ENCODE results near the gene PCSK2. TPM values are rescaled to one million over a fixed set of nuclear protein-coding genes. Genes with fewer than 3 reads are reported as not detected.
A peak's percentile ranks its signal among the peaks of the same experiment; 100 is the strongest.

Gene PCSK2
- total and polyA plus RNA-seq, 2 experiments from 2014 or later = 1.3 to 3.8 TPM

DNA sequence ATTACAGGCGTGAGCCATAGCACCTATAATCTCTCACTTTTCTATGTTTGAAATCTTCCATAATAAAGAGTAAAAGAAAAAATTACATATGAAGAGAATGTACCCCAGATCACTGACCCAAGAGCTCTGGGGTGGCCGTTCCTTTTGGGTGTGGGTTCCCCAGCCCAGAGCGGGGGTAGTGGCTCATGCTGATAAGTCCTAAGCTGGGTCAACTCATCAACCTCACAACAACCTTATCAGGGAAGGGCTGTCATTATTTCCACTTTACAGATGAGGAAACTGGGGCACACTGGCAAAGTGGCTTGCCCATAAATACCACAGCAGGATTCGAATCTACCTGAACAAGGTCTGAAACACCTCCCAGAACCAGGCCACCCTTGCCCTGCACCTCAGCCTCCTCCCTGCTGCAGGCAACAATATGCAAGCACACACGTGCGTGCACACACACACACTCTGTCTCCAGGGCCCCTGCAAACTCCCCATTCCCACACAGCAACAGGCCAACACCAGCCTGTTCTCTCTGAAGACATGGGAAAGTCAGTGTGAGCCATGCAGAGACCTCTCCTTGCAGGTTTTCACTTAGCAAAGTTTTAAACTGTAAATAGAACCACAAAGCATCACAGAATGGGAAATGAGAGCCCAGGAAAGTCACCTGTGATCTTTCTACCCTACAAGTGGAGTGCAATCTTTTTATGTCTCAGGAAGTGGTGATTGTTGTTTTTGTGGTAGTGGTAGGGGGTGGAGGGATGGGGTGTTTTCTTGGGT is 276.6 kb downstream of the PCSK2 start:
- no peak overlapping the region for H2AFZ ChIP-seq
- DNase-seq (ENCODE audit: low spot score) = no peak
- no peaks in the 10 kb centered on the region for H3K9me3 ChIP-seq (ENCODE audit: low read depth)
- TF ChIP-seq EZH2 (IDR thresholded peaks at IDR 0.05; ENCODE audit: borderline replicate concordance) = no peak
- TF ChIP-seq, protein P1, sequence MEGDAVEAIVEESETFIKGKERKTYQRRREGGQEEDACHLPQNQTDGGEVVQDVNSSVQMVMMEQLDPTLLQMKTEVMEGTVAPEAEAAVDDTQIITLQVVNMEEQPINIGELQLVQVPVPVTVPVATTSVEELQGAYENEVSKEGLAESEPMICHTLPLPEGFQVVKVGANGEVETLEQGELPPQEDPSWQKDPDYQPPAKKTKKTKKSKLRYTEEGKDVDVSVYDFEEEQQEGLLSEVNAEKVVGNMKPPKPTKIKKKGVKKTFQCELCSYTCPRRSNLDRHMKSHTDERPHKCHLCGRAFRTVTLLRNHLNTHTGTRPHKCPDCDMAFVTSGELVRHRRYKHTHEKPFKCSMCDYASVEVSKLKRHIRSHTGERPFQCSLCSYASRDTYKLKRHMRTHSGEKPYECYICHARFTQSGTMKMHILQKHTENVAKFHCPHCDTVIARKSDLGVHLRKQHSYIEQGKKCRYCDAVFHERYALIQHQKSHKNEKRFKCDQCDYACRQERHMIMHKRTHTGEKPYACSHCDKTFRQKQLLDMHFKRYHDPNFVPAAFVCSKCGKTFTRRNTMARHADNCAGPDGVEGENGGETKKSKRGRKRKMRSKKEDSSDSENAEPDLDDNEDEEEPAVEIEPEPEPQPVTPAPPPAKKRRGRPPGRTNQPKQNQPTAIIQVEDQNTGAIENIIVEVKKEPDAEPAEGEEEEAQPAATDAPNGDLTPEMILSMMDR (IDR thresholded peaks at IDR 0.05; ENCODE audit: poor library complexity) = no peak
- no peak for TF ChIP-seq EZH2phosphoT487 (IDR thresholded peaks at IDR 0.05; ENCODE audit: low read depth, severe bottlenecking, unreplicated experiment)
- no peaks in the 10 kb centered on the region for H3K79me2 ChIP-seq
- no peaks in the 10 kb centered on the region for H4K20me1 ChIP-seq (ENCODE audit: insufficient read depth, poor library complexity, severe bottlenecking)
- H3K9me2 ChIP-seq (replicated peaks; ENCODE audit: insufficient read depth) = no peaks in the 10 kb centered on the region
- no peaks in the 10 kb centered on the region for H3K4me1 ChIP-seq (ENCODE audit: insufficient read depth)
- H3K4me3 ChIP-seq = no peak overlapping the region
- H3K36me3 ChIP-seq (replicated peaks; ENCODE audit: insufficient read depth, low read depth) = no peaks in the 10 kb centered on the region
- H3K27ac ChIP-seq = no peak overlapping the region
- 80% methylated on average over 6 of the region's 6 CpGs for WGBS (ENCODE audit: low lambda C conversion rate, missing lambda C conversion rate)
- H3K4me2 ChIP-seq = no peak overlapping the region
- H3K27me3 ChIP-seq = no peaks in the 10 kb centered on the region

DNA sequence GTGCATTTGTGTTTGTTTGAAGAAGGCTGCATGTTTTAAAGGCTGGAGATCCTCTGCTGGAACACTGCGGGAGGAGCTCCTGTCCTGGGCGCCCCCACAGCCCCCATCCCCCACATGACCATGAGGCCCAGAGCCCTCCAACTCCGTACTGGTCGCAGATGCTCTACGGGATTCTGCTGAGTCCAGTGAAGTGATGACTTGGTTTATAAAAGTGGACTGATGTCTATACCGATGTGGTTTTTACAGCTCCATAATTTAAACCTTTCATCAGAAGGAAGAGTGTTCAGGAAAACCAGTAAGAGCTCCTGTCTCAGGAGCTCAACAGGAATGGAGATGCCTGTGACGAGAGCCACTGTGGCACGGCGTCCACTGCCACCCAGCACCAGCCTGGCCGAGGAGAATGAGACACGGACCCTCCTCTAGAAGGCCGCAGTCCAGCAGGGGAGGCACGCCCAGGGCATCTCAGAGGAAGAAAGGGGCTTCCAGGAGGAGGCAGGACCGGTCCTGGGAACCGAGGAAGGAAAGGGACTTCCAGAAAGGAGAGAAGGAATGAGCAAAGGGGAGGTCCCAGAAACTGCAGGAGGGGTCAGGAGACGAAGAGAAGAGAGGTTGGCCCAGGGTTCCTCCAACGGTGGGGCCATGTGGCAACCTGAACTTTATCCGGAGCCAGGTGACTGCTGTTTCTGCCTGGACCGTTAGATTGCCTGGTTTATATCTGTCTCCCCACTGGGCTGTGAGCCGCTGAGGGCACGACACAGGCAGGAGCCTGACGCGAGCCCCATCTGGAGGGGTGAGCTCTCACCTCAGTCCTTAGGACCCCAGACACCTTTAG is 277.4 kb downstream of the PCSK2 start:
- Histone ChIP-seq H3K9me2 (replicated peaks; ENCODE audit: insufficient read depth) (no peaks in the 10 kb centered on the region), H2AFZ (no peak overlapping the region), H3K79me2 (no peaks in the 10 kb centered on the region), H3K27me3 (no peaks in the 10 kb centered on the region), H3K36me3 (replicated peaks; ENCODE audit: insufficient read depth, low read depth) (no peaks in the 10 kb centered on the region), H3K27ac (no peak overlapping the region), H3K4me1 (ENCODE audit: insufficient read depth) (no peaks in the 10 kb centered on the region), H3K9me3 (ENCODE audit: low read depth) (no peaks in the 10 kb centered on the region), H3K4me3 (no peak overlapping the region), H4K20me1 (ENCODE audit: insufficient read depth, poor library complexity, severe bottlenecking) (no peaks in the 10 kb centered on the region), H3K4me2 (peak overlapping the region; percentile 90)
- TF ChIP-seq, protein P1 (IDR thresholded peaks at IDR 0.05; ENCODE audit: poor library complexity) = no peak
- TF ChIP-seq EZH2 (IDR thresholded peaks at IDR 0.05; ENCODE audit: borderline replicate concordance) = no peak
- TF ChIP-seq EZH2phosphoT487 (IDR thresholded peaks at IDR 0.05; ENCODE audit: low read depth, severe bottlenecking, unreplicated experiment) = no peak
- 54% methylated on average over 23 of the region's 23 CpGs for WGBS (ENCODE audit: low lambda C conversion rate, missing lambda C conversion rate)
- DNase-seq (ENCODE audit: low spot score) = no peak

DNA sequence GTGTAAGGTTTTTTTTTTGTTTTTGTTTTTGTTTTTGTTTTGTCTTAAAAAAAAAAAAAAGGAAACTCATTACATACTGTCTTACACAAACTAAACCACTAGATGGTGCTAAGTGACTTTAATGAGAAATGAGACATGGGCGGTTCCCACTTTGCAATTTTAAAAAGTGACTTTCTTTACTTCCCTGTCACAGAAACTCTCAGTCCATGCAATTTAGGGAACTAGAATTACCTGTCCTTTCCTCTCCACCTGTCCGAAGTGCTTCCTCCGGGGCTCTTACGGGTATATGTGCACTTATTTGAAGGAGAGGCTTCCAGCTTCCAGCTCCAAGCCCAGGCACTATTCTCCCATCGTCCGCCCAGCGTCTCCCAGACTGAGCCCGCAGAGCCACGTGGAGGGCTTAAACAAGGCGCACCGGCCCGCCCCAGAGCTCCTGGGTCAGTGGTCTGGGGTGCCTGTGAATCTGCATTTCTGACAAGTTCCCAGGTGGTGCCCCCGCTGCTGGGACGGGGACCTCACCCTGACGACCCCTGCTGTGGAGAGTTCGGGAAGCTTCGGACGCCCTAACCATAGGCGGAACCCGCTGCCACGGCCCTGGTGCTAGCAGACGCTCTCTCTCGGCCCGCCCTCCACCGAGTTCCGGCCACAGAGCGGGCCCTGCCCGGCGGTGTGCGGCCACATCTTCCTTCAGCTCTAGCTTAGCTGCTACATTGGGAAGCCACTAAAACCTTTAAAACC is 278.2 kb downstream of the PCSK2 start:
- no peaks in the 10 kb centered on the region for H3K4me1 ChIP-seq (ENCODE audit: insufficient read depth)
- peak; percentile 74 for DNase-seq (ENCODE audit: low spot score)
- peak overlapping the region; percentile 49 for H3K4me3 ChIP-seq
- peak overlapping the region; percentile 72 for H2AFZ ChIP-seq
- 12% methylated on average over 30 of the region's 30 CpGs for WGBS (ENCODE audit: low lambda C conversion rate, missing lambda C conversion rate)
- H3K27me3 ChIP-seq = no peaks in the 10 kb centered on the region
- H3K27ac ChIP-seq = no peak overlapping the region
- H3K4me2 ChIP-seq = peak overlapping the region; percentile 90
- no peaks in the 10 kb centered on the region for H3K79me2 ChIP-seq
- H4K20me1 ChIP-seq (ENCODE audit: insufficient read depth, poor library complexity, severe bottlenecking) = no peaks in the 10 kb centered on the region
- TF ChIP-seq EZH2phosphoT487 (IDR thresholded peaks at IDR 0.05; ENCODE audit: low read depth, severe bottlenecking, unreplicated experiment) (no peak), EZH2 (IDR thresholded peaks at IDR 0.05; ENCODE audit: borderline replicate concordance) (no peak)
- TF ChIP-seq, protein P1 (IDR thresholded peaks at IDR 0.05; ENCODE audit: poor library complexity) = peak; percentile 80
- H3K9me3 ChIP-seq (ENCODE audit: low read depth) = no peaks in the 10 kb centered on the region
- no peaks in the 10 kb centered on the region for H3K36me3 ChIP-seq (replicated peaks; ENCODE audit: insufficient read depth, low read depth)
- no peaks in the 10 kb centered on the region for H3K9me2 ChIP-seq (replicated peaks; ENCODE audit: insufficient read depth)
